Astrocyte (in vitro differentiated cells and primary cell): ENCODE measurements around the gene TEX53. TPM values are rescaled to one million over a fixed set of nuclear protein-coding genes. Genes with fewer than 3 reads are reported as not detected.

Experiments
- DNase-seq: peaks from one replicate; pipeline ENCODE4 v3.0.0-alpha.2; 2010; ENCODE audit warnings: low read depth
- FAIRE-seq: peaks from 2 replicates; lab custom pipeline; 2011; peaks lifted over from hg19 to GRCh38; lab: Jason Lieb, UNC
- H2AFZ ChIP-seq: 2 replicates; pipeline ENCODE4 v1.6.0; 2012; ENCODE audit warnings: low read depth, low read length, inconsistent platforms
- H3K27ac ChIP-seq: 2 replicates; pipeline ENCODE4 v1.5.1; 2011; ENCODE audit warnings: low read depth, low read length, inconsistent platforms
- H3K27me3 ChIP-seq: 2 replicates; pipeline ENCODE4 v1.6.0; 2011; ENCODE audit warnings: low read length, inconsistent platforms; ENCODE audit not compliant: insufficient read depth
- H3K36me3 ChIP-seq: 2 replicates; pipeline ENCODE4 v1.5.1; 2011; ENCODE audit warnings: low read length, inconsistent platforms; ENCODE audit not compliant: insufficient read depth
- H3K4me1 ChIP-seq: 2 replicates; pipeline ENCODE4 v1.5.1; 2011; ENCODE audit warnings: low read length, inconsistent platforms; ENCODE audit not compliant: insufficient read depth
- H3K4me2 ChIP-seq: 2 replicates; pipeline ENCODE4 v1.6.0; 2012; ENCODE audit warnings: low read length, inconsistent platforms
- H3K4me3 ChIP-seq: 2 replicates; pipeline ENCODE4 v1.5.1; 2011; ENCODE audit warnings: low read depth, mild to moderate bottlenecking, low read length, inconsistent platforms; ENCODE audit not compliant: insufficient read depth
- H3K79me2 ChIP-seq: 2 replicates; pipeline ENCODE4 v1.6.0; 2012; ENCODE audit warnings: mild to moderate bottlenecking, low read length, inconsistent platforms; ENCODE audit not compliant: insufficient read depth
- H3K9ac ChIP-seq: 2 replicates; pipeline ENCODE4 v1.6.0; 2012; ENCODE audit warnings: mild to moderate bottlenecking, low read length, inconsistent platforms
- H3K9me3 ChIP-seq: 2 replicates; pipeline ENCODE4 v1.5.1; 2012; ENCODE audit warnings: low read depth, mild to moderate bottlenecking, low read length, inconsistent platforms; ENCODE audit not compliant: insufficient read depth
- H4K20me1 ChIP-seq: 2 replicates; pipeline ENCODE4 v1.6.0; 2012; ENCODE audit warnings: low read length, inconsistent platforms; ENCODE audit not compliant: insufficient read depth
- H3K27ac Mint-ChIP-seq: one replicate; pipeline ENCODE4 v1.8.0; 2021; ENCODE audit warnings: mild to moderate bottlenecking, mixed read lengths; ENCODE audit not compliant: unreplicated experiment
- H3K27me3 Mint-ChIP-seq: one replicate; pipeline ENCODE4 v1.8.0; 2021; ENCODE audit warnings: low read depth, mixed read lengths; ENCODE audit not compliant: unreplicated experiment
- H3K36me3 Mint-ChIP-seq: one replicate; pipeline ENCODE4 v1.8.0; 2021; ENCODE audit warnings: low read depth, mixed read lengths; ENCODE audit not compliant: unreplicated experiment
- H3K4me1 Mint-ChIP-seq: one replicate; pipeline ENCODE4 v1.8.0; 2021; ENCODE audit warnings: low read depth, mixed read lengths; ENCODE audit not compliant: unreplicated experiment
- H3K4me3 Mint-ChIP-seq: one replicate; pipeline ENCODE4 v1.8.0; 2021; ENCODE audit warnings: mild to moderate bottlenecking, moderate library complexity, mixed read lengths; ENCODE audit not compliant: unreplicated experiment
- H3K9me3 Mint-ChIP-seq: one replicate; pipeline ENCODE4 v1.8.0; 2021; ENCODE audit warnings: mild to moderate bottlenecking, mixed read lengths; ENCODE audit not compliant: unreplicated experiment
- EZH2 ChIP-seq: IDR thresholded peaks from 2 replicates; pipeline ENCODE4 v1.6.1; 2012; ENCODE audit warnings: mild to moderate bottlenecking, low read length, inconsistent platforms; ENCODE audit not compliant: insufficient read depth
- total RNA-seq: library from RNA; stranded (reverse); gene quantifications from 2 replicates; pipeline ENCODE4 v1.2.1, GENCODE V29; 2021
- TF ChIP-seq, protein P1 (sequence below): IDR thresholded peaks from 2 replicates; pipeline ENCODE4 v1.5.1; 2011; ENCODE audit warnings: low read depth, mild to moderate bottlenecking, inconsistent platforms, low read length, moderate library complexity; ENCODE audit not compliant: insufficient read depth

The TEX53 gene
- total RNA-seq, 1 donor from 2014 or later = not detected

DNA sequence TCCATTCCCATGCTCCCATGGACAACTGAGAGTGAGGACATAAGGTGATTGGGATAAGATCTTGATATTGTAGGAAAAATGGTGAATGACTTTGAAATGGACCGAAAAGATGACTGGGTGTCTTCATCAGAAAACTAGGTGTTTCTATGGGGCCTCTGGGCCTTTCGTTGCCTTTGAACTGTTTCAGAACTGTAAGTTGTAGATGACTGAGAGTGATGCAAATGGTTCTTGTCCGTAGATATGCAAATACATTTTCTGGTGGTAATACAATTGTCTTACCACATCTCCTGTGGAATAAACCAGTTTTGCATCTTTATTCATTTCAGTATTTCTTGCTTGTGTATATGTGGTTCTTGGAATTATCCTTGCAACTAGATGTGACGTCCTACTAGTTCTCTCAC lies 40.3 kb upstream of the TEX53 start:
- no peak overlapping the region for H3K4me3 ChIP-seq
- Mint-ChIP-seq H3K36me3 (peaks cover 1% of the 10 kb centered on the region), H3K4me1 (peaks cover 26% of the 10 kb centered on the region), H3K27me3 (peaks cover 8% of the 10 kb centered on the region), H3K27ac (no peak overlapping the region), H3K9me3 (no peaks in the 10 kb centered on the region), H3K4me3 (no peak overlapping the region)
- DNase-seq (no peak), FAIRE-seq (no peak)
- H3K9ac ChIP-seq = no peak overlapping the region
- peaks cover 19% of the 10 kb centered on the region for H3K4me1 ChIP-seq
- H4K20me1 ChIP-seq = no peaks in the 10 kb centered on the region
- no peaks in the 10 kb centered on the region for H3K36me3 ChIP-seq
- H2AFZ ChIP-seq = no peak overlapping the region
- no peaks in the 10 kb centered on the region for H3K79me2 ChIP-seq
- no peak overlapping the region for H3K27ac ChIP-seq
- no peak overlapping the region for H3K4me2 ChIP-seq
- no peaks in the 10 kb centered on the region for H3K9me3 ChIP-seq
- no peak for TF ChIP-seq EZH2
- TF ChIP-seq, protein P1, sequence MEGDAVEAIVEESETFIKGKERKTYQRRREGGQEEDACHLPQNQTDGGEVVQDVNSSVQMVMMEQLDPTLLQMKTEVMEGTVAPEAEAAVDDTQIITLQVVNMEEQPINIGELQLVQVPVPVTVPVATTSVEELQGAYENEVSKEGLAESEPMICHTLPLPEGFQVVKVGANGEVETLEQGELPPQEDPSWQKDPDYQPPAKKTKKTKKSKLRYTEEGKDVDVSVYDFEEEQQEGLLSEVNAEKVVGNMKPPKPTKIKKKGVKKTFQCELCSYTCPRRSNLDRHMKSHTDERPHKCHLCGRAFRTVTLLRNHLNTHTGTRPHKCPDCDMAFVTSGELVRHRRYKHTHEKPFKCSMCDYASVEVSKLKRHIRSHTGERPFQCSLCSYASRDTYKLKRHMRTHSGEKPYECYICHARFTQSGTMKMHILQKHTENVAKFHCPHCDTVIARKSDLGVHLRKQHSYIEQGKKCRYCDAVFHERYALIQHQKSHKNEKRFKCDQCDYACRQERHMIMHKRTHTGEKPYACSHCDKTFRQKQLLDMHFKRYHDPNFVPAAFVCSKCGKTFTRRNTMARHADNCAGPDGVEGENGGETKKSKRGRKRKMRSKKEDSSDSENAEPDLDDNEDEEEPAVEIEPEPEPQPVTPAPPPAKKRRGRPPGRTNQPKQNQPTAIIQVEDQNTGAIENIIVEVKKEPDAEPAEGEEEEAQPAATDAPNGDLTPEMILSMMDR = no peak
- H3K27me3 ChIP-seq = no peaks in the 10 kb centered on the region

DNA sequence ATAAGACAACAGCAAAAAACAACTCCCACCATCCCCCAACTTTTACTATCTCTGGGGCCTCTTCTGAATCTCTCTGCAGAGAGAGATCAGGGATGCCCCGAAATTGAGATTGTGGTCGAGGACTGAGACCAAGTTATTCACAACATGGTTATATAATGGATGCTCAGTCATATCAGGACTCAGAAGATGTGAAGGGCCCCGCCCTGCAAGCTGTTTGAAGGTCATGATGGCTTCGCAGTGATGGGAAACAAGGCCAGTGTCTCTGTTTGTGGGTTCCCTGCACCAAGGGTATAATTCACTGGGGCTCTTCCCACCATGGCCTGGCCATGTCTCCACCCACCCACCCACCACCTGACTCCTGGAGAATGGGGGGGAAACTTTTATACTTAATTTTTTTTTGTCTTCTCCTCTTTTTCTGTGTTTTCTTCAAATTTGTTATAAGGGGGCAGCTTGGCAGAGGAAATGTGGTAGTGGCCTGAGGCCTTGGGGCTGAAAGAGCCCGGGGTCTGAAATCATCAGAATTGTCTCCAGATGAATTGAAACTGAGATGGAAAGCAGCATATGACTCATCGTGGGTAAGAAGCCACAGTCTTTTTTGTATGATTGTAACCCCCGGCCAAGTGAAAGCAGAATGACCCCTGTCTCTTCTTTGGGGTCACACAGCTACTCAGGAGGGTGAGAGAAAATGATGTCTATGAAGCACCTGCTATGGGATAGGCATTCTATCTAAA lies 39.4 kb upstream of the TEX53 start:
- TF ChIP-seq, protein P1 = no peak
- TF ChIP-seq EZH2 = no peak
- Mint-ChIP-seq H3K27ac (no peak overlapping the region), H3K4me3 (no peak overlapping the region), H3K9me3 (no peaks in the 10 kb centered on the region), H3K4me1 (peaks cover 26% of the 10 kb centered on the region), H3K36me3 (no peaks in the 10 kb centered on the region), H3K27me3 (peaks cover 8% of the 10 kb centered on the region)
- Histone ChIP-seq H3K9me3 (no peaks in the 10 kb centered on the region), H2AFZ (no peak overlapping the region), H3K9ac (no peak overlapping the region), H3K27me3 (no peaks in the 10 kb centered on the region), H3K4me3 (no peak overlapping the region), H3K4me1 (peaks cover 20% of the 10 kb centered on the region), H3K27ac (no peak overlapping the region), H3K79me2 (no peaks in the 10 kb centered on the region), H3K36me3 (no peaks in the 10 kb centered on the region), H4K20me1 (no peaks in the 10 kb centered on the region), H3K4me2 (no peak overlapping the region)
- DNase-seq = peak; percentile 58
- FAIRE-seq = no peak

DNA sequence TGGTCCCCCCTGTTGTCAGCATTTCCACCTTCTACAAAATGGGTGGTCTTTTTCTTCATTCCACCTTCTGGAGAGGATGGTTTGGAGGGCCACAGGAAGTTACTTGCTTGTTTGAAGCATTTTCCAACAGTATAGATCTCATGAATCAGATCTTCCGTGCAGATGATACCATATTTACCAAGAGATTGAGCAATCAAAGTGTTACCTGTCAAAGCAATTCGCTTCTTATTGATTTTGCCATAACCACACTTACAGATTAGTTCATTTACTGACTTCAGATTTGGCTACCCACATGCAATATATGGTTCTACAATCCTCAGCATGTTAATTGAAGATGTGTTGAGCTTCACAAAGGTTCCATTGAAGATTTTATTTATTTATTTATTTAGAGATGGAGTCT lies 38.3 kb upstream of the TEX53 start:
- H3K27me3 Mint-ChIP-seq = peaks cover 8% of the 10 kb centered on the region
- H3K27me3 ChIP-seq = no peaks in the 10 kb centered on the region

More for the DNA sequence above, 38.3 kb upstream of the TEX53 start:
- Histone ChIP-seq H3K4me3 (no peak overlapping the region), H3K4me1 (peaks cover 29% of the 10 kb centered on the region), H3K36me3 (no peaks in the 10 kb centered on the region), H4K20me1 (no peaks in the 10 kb centered on the region), H3K4me2 (no peak overlapping the region), H2AFZ (no peak overlapping the region), H3K27ac (no peak overlapping the region), H3K9ac (no peak overlapping the region), H3K79me2 (no peaks in the 10 kb centered on the region), H3K9me3 (no peaks in the 10 kb centered on the region)
- Mint-ChIP-seq H3K36me3 (no peaks in the 10 kb centered on the region), H3K4me1 (peaks cover 35% of the 10 kb centered on the region), H3K4me3 (no peak overlapping the region), H3K27ac (no peak overlapping the region), H3K9me3 (no peaks in the 10 kb centered on the region)
- no peak for FAIRE-seq
- no peak for DNase-seq
- no peak for TF ChIP-seq EZH2
- TF ChIP-seq, protein P1 = no peak
